Activated CD8-positive, alpha-beta memory T cell treated with anti-CD3 and anti-CD28 coated beads, Interleukin-2, amount 50 U/mL, for 24 hours (primary cell): Measurements from ENCODE around the gene SNAPC4.

Experiments used
- DNase-seq: peaks from one replicate; pipeline ENCODE4 v3.0.0-alpha.2; 2020; ENCODE audit errors: extremely low read depth

SNAPC4 gene

DNA sequence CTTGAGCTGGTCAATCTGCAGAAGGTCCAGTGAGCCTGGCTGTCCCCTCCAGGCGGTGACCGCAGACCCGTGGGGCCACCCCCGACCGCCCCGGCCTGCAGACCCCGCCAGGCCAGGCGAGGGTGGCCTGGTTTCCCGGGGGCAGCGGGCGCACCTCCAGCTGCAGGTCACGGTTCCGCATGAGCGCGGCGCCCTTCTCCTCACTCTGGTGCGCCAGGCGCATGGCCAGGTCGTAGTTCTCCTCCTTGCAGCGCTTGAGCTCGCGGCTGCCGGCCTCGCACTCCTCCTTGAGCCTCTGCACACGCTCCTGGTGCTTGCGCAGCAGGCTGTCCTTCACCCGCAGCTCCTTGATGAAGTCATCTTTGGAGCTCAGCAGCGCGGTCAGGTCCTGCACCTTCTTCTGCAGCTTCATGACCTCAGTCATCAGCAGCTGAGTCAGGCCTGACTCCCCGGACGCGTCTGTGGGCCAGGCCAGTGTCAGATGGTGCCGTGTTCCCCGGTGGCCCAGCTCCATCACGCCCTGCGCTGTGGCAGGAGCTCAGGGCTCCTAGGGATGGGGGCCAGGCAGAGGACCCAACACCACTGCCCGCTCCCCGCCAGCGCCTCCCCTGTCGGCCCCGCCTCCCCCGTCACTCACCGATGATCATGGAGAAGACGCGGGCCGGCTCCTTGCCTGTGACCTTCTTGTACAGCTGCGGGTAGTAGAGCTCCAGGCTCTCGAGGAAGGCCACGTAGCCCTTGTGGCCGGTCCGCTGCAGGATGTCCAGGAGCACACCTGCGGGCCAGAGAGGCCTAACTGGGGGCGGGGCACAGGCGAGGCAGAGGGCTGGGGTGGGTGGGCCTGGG, 29.1 kb downstream of the SNAPC4 start:
- no peak for DNase-seq

DNA sequence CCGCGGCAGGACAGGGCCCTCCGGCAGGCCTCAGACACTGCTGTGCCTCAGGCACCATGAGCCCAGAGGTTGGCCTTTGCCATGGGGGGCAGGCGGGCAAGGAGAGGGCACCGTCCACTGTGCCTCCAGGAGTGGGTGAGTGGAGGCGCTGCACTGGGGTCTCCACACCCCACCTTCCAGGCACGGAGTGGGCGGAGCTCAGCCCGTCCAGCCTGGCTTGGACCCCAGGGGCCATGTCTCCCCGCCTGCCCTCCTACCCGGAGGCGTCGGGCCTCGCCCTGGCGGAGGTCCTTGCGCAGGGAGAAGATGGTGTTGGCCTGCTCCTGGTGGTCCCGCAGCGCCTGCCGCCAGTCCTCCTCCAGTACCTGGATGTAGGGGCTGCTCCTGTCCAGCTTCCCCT, 29.9 kb downstream of the SNAPC4 start:
- no peak for DNase-seq

DNA sequence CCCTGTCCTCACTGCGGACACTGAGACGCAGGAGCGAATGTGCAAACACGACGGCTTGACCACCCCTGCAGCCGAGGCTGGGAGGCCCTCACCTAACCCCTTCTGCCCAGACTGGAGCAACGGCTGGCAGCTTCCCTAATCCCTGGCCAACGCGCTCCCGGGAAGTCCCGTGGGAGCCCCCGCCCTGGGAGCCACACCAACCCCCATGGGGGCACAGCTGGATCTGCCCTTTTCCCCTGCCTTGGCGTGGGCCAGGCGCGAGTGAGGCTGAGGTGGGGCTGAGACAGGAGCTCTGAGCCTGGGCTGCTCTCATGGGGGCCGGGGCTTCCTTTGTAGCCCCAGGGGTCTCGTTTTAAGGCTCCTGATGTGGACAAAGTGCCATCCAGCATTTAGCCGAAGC, 31.8 kb downstream of the SNAPC4 start:
- no peak for DNase-seq

DNA sequence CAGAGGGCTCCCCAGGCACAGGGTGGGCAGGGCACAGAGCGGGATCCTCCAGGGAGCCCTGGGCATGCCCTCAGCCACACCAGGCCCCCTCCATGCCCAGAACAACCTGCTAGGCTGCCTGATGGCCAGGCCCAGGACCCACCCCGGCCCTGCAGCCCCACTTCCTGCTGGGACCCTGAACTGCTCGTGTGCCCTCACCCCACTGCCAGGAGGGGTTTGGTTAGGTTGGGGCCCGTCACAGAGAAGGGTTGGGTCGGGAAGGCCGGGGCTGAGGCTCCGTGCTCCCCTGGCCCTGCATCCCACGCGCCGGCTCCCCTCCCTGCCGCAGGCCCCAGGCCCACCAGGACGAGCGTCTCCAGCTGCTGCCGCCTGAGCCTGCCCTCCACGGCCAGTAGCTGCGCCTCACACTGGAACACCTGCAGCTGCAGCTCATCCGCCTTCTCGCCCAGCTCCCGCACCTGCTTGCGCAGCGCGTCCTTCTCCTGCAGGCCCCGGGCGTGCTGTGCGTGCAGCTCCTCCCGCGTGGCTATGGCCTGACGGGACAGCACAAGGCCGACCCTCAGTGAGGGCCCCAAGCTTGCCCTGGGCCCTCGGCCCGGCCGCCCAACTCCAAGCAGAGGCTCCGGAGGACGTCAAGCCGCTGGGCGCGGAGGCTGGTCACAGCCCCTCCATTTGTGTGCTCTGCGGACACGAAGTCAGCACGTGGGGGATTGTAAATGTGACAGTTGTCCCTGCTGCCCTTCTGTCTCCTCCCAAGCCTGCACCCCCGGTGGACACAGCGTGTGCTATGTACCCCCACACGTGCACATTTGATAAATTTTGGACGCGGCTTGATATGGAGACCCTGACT, 32.4 kb downstream of the SNAPC4 start:
- no peak for DNase-seq

DNA sequence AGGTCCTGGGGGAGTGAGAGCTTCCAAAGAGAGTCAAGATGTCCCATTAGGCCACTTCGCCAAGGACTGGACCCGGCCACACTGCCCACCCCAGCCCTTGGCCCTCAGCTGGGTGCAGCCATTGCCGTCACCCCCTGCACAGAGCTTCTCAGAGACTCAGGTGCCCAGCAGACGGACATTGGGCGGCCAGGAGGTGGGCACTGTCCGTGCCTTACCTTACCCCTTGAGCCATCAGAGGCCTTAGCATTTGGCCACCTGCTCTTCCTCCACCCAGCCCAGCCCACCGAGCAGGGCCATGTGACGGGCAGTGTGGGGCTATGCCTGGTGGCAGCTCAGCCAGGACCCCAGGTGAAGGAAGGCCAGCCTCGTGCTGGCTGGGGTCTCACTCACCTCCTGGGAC, 33.1 kb downstream of the SNAPC4 start:
- no peak for DNase-seq

DNA sequence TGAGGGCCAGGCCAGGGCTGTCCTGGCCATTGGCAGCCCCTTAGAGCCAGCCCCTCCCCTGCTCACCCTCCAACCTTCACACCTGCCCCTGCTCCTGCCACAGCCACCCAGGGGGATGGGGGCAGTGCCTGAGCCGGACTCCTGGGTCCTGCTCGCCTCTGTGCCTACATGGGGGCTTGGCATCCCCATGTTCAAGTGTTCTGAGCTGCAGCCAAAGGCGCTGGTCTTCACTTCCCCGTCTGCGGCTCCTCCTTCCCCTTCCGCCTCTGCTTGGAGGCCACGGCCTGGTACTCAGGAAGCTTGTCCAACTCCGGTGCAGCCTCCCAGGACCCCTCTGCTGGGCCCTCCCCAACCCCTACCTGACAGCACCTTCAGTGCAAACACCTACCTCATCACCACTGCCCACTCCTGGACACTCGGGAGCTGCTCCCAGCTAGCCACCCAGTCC, 34.2 kb downstream of the SNAPC4 start:
- DNase-seq = no peak

DNA sequence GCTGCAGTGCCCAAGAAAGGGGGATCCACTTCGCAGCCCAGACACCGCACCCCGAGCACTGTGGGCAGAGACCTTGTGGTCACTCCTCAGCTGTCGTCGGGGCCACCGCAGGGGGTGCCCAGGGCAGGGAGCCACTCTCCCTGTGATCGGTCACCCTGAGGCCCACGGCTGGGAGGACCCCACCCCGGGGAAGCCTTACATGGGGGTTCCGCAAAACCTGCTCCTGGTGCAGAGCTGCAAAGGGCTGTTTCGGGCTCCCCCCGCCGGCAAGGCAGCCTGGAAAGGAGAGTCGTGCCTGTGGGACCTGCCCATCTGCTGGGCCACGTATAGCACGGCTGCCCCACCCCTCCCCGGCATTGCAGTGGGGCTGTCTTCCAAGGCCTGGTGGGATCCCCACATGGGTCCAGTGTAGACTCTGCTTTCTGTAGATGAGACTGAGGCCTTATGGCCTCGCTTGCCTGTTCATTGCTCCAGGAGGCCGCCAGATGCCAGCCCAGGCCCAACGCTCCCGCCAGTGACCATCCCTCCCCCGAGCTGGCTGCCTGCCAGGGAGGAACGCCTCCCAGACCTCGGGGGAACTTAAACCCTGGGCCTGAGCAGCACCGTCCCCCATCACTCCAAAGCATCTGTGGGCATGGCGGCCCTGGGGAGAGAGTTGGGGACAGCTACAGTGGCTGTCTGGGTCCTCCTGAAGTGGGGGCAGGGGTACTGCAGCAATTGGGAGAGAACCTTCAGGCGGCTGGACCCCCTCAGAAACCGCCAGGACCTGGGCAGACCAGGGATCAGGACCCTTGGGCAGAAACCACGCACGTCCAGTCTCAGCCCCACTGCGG, 34.8 kb downstream of the SNAPC4 start:
- no peak for DNase-seq

DNA sequence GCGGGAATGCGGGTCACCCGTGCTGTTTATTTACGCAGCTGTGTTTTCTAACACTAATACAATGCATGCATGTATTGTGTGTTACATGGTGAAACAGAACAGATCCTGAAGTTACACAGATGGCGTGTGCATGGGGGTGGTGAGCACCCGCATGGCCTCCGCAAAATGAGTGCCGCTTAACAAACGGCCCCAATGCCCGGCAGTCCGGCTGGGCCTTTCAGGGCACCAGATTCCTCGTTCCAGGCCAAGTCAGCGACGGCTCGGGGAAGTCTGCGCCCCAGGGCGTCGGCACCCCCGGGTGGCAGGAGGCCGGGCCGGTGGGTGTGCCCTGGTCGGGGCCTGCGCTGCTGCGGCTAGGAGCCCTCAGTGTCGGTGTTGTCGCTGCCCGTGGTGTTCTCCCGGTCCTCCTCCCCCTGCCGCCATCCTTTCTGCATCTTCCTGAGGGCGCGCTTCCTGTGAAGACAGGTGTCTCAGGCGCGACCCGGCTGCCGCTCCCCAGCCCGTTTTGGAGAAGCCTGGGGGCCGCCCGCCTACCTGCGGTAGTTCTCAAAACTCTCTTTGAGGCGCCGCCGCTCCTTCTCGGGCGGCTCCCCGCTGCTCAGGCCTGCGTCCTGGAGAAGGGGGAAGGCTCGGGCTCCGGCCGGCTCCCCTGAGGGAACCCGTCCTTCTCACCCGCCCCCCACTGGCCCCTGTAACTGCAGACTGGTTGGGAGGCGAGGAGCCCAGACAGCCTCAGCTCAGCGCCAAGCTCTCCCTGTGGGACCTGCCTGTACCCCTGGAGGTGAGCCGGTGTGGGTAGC, 35.8 kb downstream of the SNAPC4 start:
- no peak for DNase-seq

DNA sequence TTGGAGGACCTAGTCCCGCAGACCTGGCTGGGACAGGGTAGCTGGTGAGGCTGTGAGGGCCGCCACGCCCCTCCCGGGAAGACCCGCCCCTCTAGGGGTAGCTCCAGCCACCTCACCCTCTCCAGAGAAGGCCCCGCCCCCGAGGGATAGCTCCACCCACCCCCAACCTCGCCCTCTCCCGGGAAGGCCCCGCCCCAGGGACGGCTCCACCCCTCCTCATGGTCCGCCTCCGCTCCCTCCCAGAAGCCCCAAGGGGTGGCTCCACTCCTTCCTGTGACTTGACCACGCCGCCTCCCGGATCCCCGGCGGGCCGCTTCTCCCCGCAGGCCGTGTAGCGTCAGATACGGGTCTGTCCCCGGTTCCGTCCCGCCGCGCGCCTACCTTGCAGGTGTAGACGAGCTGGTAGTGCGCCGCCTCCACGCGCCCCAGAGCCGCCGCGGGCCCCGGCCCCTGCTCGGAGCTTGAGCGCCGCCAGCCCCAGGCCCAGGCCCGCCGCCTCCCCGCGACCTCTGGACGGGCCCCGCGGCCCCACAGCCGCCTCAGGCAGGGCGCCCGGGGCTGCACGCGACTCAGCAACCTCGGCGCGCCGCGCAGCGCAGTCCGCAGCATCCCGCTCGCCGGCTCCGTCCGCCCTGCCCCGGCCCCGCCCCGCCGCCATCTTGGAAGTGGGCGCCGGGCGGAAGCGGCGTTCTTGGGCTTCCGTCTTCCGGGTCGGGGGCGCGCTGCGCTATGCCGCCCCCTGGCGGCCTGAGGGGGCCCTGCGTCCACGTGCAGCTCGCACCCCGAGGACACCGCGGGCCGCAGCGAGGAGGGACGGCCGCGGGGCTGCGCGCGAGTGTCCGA, 36.6 kb downstream of the SNAPC4 start, which contains the start of gene DNLZ:
TSS of gene DNLZ (minus strand) at position 639 of the 843 bp plus-strand sequence. CDS start at position 609, 30 bp downstream.
- DNase-seq = peak; percentile 85

DNA sequence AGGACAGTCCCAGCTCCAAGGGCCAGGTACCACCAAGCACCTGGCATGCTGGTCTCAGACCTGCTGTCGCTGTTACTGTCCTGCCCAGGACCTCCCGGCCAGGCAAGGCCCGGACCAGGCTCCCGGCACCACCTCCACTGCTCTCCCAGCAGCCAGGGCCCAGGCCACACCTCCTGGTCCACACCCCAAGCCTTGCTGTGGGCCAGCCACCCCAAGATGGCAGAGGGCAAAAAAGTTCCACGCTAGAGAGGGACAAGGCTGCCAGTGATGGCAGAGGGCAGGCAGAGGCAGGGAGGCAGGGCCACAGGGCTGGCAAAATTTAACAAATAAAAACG, 37.6 kb downstream of the SNAPC4 start:
- DNase-seq = no peak

DNA sequence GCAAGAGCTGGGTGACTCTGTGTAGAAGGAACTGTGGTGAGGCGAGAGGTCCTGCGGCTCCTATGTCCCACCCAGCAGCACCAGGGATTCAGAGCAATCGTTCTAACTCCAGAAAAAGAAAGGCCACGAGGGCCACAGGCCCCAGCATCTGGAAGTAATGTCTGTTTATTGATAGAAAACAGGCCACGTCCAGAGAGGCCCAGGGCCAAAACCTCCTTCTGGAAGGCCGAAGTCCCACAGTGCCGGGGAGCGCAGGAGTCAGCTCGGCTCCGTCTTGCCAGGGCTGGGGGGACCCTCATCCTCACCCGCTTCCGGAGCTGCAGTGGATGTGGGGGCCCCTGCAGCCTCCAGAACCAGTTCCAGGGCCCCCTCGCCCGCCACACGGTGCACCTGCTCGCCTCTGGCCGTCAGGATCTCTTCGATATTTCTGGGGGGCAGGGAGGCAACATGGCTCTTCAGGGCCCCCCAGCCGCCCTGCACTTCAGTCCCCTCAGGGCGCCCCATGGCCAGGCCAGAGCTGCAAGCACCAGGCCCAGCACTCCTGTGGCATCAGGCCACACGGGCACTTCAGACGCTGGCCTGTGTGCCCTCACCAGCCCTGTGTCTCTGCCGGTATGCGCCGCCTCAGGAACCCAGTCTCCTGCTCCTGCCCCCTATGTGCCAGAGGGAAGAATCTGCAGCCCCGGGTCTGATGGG, 38.1 kb downstream of the SNAPC4 start:
- DNase-seq = no peak

DNA sequence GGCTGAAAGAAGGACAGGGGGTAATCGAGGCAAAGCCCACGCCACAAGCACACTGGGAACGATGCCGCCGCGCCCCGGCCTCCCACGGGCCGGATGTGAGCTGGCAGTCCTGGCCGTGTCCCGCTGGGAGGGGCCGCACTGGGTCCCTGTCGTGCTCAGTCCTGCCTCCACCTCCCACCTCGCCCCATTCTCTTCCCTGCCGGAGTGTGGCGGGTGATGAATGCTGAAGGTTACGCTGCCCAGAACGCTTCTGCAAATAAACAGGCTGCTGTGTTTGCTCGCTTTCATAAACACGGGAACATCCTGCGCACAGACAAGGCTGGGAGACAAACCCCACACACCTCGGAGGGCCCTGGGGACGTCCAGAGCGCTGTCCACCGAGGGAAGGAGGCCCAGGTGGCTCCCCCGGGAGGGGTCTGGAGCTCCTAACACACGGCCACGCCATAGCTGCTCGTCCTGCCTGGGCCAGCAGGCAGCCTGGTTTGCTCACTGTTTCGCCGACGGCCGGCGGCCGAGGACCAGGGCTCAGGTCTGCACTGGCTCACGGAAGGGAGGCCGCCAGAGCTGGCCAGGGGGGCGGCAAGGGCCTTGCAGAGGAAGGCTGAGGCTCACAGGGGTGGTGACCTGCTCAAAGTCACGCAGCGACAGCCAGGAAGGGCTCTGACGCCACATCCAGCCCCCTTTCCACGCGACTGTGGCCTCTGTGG, 38.8 kb downstream of the SNAPC4 start:
- DNase-seq = no peak

DNA sequence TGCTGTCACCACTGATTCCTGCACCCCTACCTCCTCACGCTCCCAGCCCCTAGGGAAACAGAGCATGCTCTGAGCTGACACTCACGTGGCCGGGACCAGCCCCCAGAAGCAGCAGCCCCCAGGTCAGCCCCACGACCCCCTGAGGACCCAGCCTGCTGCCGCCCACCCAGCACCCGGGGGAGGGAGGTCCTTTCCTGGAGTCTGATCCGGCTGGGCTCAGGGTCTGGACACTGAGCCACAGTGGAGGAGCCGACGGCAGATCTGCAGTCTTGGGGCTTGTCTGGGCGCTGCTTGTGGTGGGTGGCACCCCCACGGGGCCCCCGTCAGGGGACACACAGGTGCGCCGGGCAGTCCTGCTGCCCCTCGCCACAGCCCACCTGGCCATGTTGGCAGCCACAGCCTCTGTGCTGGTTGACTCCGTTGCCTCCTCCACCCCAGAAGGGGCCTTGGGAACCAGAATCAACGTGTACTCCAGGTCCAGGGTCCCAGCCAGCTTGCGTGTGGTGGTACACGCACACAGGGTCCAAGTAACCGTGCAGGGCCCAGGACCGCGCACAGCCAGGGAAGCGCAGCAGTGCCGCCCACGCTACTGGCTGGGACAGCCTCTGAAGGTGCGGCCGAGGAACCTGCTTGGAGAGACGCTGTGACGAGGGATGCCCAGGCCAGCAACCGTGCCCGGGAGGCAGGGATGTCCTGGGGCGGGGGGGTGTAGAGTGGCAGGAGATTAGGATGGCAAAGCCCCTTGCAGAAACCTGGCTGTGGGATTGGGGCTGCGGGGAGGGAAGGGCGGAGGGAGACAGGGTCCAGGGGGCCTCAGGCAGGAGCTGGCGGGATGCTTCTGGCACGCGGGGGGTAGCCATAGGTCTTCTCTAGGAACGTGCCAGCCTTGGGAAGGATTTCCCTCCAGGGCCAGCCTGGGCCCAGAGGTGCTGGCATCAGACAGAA, 39.9 kb downstream of the SNAPC4 start:
- no peak for DNase-seq

DNA sequence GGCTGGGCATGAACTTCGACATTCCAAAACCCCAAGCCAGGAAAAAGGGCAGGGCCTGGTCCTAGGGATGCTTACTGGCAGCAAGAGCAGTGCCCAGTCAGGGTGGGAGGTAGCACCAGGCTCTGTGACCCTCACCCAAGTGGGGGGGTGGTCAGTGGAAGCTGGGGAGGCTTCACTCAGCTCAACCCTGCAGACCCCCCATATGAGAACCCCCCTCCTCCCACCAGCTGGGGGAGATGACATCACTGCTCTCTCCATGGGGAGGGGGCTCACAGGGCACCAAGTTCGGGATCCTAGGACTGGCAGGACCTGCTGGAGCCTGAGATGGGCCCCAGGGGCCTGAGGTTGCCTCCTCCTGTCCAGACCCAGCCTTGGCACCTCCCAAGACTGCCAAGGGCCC, 41.1 kb downstream of the SNAPC4 start:
- DNase-seq = no peak

DNA sequence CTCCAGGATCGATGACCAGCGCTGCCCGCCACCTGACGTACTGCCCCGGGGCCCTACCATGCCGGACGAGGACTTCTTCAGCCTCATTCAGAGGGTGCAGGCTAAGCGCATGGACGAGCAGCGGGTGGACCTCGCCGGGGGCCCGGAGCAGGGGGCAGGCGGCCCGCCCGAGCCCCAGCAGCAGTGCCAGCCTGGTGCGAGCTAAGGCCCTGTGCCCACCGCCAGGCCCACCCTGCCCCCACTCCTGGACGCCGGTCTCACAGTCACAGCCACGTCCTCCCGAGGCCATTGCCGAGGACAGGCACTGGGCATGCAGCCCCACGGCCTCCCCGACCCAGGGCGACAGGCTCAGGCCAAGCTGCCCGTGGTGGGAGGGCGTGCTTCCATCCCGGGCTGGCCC, 42.0 kb downstream of the SNAPC4 start:
- DNase-seq = no peak

DNA sequence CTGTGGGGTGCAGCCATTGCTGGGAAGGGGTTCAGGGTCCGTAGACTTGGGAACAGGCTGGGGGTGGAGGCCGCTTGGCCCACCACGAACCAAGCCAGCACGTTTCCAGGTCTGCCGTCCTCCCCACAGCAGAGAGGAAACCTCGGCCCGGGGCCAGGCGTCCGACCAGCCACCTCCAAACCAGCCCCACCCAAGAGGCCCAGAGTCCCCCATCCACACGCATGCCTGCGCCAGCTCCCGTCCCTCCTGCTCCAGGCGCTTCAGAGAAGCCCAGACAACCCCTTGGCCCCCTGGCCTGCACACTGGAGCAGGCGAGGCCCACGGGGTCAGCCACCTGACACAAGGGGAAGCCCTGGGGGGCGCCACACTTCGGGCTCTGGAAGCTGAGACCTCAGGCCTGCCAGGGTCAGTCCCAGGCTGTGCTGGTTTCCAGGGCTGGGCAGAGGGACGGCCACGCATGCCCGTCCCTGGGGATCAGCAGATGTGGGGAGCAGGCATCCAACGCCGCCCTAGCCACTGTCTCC, 42.7 kb downstream of the SNAPC4 start:
- no peak for DNase-seq
